A673 (cell line): ENCODE measurements around the gene VAMP3. TPM values are rescaled to one million over a fixed set of nuclear protein-coding genes. Genes with fewer than 3 reads are reported as not detected.

ENCODE experiments used
- BruUV-seq: library from RNA; stranded (reverse); fragments of 400-500 nt; replicated peaks from 2 replicates; lab custom pipeline; 2021; lab: Mats Ljungman, UMichigan
- CTCF ChIA-PET: fragments of 300-600 bp; sonication (Branson Sonifier 250); formaldehyde crosslinking; loops from one replicate; lab custom pipeline; 2022; ENCODE audit warnings: antibody characterized with exemption; lab: Charles Lee
- POLR2A ChIA-PET: fragments of 300-600 bp; sonication (Branson Sonifier 250); formaldehyde crosslinking; loops from one replicate; lab custom pipeline; 2022; ENCODE audit warnings: antibody characterized with exemption; ENCODE audit not compliant: low non-redundant PET; lab: Charles Lee
- DNase-seq: peaks from one replicate; pipeline ENCODE4 v3.0.0-alpha.2; 2015; ENCODE audit warnings: low spot score
- H3K27ac ChIP-seq: fragments of 200-600 bp; sonication (generic); 2 replicates; pipeline ENCODE4 v1.5.1; 2016; ENCODE audit warnings: mixed run types, low read depth, mild to moderate bottlenecking, mixed read lengths, antibody characterized with exemption, low read length; ENCODE audit not compliant: poor library complexity, severe bottlenecking
- H3K27me3 ChIP-seq: fragments of 200-600 bp; sonication (generic); replicated peaks from 2 replicates; pipeline ENCODE4 v1.6.1; 2017; ENCODE audit warnings: mixed run types, low read depth, mild to moderate bottlenecking, mixed read lengths, antibody characterized with exemption, low read length; ENCODE audit not compliant: insufficient read depth, poor library complexity
- H3K36me3 ChIP-seq: fragments of 200-600 bp; sonication (generic); 2 replicates; pipeline ENCODE4 v1.6.1; 2016; ENCODE audit warnings: mixed run types, mild to moderate bottlenecking, mixed read lengths, antibody characterized with exemption, low read length; ENCODE audit not compliant: insufficient read depth, poor library complexity, severe bottlenecking
- H3K4me1 ChIP-seq: fragments of 200-600 bp; sonication (generic); 2 replicates; pipeline ENCODE4 v1.6.1; 2017; ENCODE audit warnings: mixed run types, mild to moderate bottlenecking, mixed read lengths, antibody characterized with exemption, low read length; ENCODE audit not compliant: insufficient read depth, poor library complexity, severe bottlenecking
- H3K4me3 ChIP-seq: fragments of 200-600 bp; sonication (generic); 2 replicates; pipeline ENCODE4 v1.5.1; 2016; ENCODE audit warnings: low read depth, mixed run types, mild to moderate bottlenecking, mixed read lengths, low read length; ENCODE audit not compliant: poor library complexity, severe bottlenecking
- H3K9me3 ChIP-seq: fragments of 200-600 bp; sonication (generic); 2 replicates; pipeline ENCODE4 v1.6.1; 2016; ENCODE audit warnings: mixed run types, low read depth, mild to moderate bottlenecking, mixed read lengths, antibody characterized with exemption, low read length; ENCODE audit not compliant: poor library complexity, severe bottlenecking
- EZH2 ChIP-seq: fragments of 200-600 bp; sonication (generic); IDR thresholded peaks from 2 replicates; pipeline ENCODE4 v1.6.1; 2017; ENCODE audit warnings: borderline replicate concordance, low read depth, mild to moderate bottlenecking, mixed read lengths, antibody characterized with exemption, low read length; ENCODE audit not compliant: poor library complexity, severe bottlenecking
- intact Hi-C: fragments of 100-400 bp; cut with micrococcal nuclease; formaldehyde crosslinking; loops from one replicate; pipeline ENCODE4 v1.10.0; 2022; ENCODE audit not compliant: unreplicated experiment
- total RNA-seq: library from RNA; stranded (reverse); gene quantifications from 2 replicates; pipeline ENCODE4 v1.2.3, GENCODE V29; 2021
- TF ChIP-seq, protein P1 (sequence below): fragments of 300-800, 200-600 bp; sonication (generic); conservative IDR thresholded peaks from 2 replicates; pipeline ENCODE4 v1.5.1; 2017; ENCODE audit warnings: low read depth, mild to moderate bottlenecking, antibody characterized with exemption, low read length, moderate library complexity, mixed read lengths

Gene VAMP3
- total RNA-seq, 1 experiment from 2014 or later, result 76.2 TPM

DNA sequence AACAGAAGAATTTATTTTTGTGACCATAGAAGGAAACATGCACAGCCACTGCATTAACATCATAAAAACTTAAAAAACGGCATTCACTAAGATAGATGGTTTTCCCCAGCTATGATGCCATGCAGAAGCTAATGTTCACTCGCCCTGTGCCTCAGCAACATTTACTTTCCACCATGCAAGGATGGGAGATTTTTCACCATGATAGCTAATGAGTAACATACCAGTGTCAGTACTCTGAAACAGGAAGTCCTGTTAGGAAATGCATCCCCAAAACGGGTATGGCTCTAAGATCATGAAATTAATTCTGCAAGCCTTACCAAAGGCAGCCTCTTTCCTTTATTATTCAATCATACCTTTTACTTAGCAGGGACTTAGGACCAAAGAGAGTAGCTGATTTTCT lies 17.5 kb upstream of the VAMP3 start:
- Histone ChIP-seq H3K9me3 (no peaks in the 10 kb centered on the region), H3K27me3 (no peaks in the 10 kb centered on the region), H3K27ac (no peak overlapping the region), H3K36me3 (no peaks in the 10 kb centered on the region), H3K4me1 (peaks cover 8% of the 10 kb centered on the region), H3K4me3 (no peak overlapping the region)
- ChIA-PET POLR2A (no interaction called here), CTCF (interaction anchor here (0.6 to 5.1 kb wide), 3 partner anchors 15 to 136 kb away, joined by 3 to 108 read pairs (median 4); no protein-coding TSS in a partner anchor)
- no peak for DNase-seq
- intact Hi-C loops, result loop anchor here (1.0 kb wide), 1 partner anchor 86 kb away; no protein-coding TSS in a partner anchor
- TF ChIP-seq, protein P1, sequence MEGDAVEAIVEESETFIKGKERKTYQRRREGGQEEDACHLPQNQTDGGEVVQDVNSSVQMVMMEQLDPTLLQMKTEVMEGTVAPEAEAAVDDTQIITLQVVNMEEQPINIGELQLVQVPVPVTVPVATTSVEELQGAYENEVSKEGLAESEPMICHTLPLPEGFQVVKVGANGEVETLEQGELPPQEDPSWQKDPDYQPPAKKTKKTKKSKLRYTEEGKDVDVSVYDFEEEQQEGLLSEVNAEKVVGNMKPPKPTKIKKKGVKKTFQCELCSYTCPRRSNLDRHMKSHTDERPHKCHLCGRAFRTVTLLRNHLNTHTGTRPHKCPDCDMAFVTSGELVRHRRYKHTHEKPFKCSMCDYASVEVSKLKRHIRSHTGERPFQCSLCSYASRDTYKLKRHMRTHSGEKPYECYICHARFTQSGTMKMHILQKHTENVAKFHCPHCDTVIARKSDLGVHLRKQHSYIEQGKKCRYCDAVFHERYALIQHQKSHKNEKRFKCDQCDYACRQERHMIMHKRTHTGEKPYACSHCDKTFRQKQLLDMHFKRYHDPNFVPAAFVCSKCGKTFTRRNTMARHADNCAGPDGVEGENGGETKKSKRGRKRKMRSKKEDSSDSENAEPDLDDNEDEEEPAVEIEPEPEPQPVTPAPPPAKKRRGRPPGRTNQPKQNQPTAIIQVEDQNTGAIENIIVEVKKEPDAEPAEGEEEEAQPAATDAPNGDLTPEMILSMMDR, result no peak
- BruUV-seq, result no TSS peak

DNA sequence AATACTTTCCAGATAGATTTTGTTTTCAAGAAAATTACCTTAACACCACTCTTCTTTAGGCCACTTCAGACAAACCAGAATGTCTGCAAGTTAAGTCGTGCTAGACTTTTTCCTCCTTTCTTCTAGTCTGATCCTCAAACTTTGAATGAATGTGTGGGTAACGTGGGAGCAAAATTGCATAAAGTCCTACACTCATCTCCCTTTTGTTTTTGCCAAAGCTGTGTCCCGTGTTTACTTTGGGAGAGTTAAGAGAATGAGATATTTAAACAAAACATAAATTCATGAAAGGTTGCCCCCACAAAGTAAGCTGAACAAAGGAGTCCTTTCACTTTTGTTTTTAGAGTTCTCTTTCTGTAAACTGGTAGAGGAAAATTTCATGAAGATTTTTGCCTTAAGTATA lies 16.9 kb upstream of the VAMP3 start:
- no TSS peak for BruUV-seq
- Histone ChIP-seq H3K27ac (no peak overlapping the region), H3K4me1 (peaks cover 8% of the 10 kb centered on the region), H3K4me3 (no peak overlapping the region), H3K9me3 (no peaks in the 10 kb centered on the region), H3K27me3 (no peaks in the 10 kb centered on the region), H3K36me3 (no peaks in the 10 kb centered on the region)
- ChIA-PET CTCF (interaction anchor here (5.1 kb wide), 1 partner anchor 86 kb away, joined by 108 read pairs; no protein-coding TSS in a partner anchor), POLR2A (no interaction called here)
- no peak for DNase-seq
- no peak for TF ChIP-seq EZH2
- TF ChIP-seq, protein P1, result no peak
- intact Hi-C loops, result no loop called here

DNA sequence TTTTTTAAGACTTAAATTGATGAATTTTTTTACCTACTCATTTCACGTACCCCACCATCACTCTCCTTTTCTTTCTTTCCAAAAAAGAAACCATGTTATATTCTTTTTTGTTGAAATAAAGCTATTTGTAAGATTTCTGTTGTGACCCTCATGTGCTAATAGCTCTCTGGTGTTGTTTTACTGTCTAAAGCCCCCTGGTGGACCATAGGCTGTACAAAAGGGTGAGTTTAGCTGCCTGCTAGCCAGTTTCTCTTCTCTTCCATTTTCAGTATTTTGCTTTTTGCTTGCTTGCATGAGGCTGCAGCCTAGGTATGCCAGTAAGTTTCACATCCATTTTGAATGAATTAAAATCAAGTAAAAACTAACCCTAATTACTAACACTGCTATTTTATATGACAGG lies 15.6 kb upstream of the VAMP3 start:
- BruUV-seq, result no TSS peak
- intact Hi-C loops, result no loop called here
- peaks cover 8% of the 10 kb centered on the region for H3K4me1 ChIP-seq
- CTCF ChIA-PET, result interaction anchor here (0.6 to 5.1 kb wide), 5 partner anchors 14 to 132 kb away, joined by 5 to 108 read pairs (median 8); no protein-coding TSS in a partner anchor
- no peaks in the 10 kb centered on the region for H3K9me3 ChIP-seq
- H3K36me3 ChIP-seq, result no peaks in the 10 kb centered on the region
- H3K27me3 ChIP-seq, result no peaks in the 10 kb centered on the region
- POLR2A ChIA-PET, result no interaction called here
- peak; percentile 41 for DNase-seq
- no peak overlapping the region for H3K27ac ChIP-seq
- no peak overlapping the region for H3K4me3 ChIP-seq
- TF ChIP-seq EZH2, result no peak
- TF ChIP-seq, protein P1, result peak; percentile 59
